ENCODE results near the gene ZBTB43. TPM values are rescaled to one million over a fixed set of nuclear protein-coding genes. Genes with fewer than 3 reads are reported as not detected.
"Not testable (repeated sequence)": the region's sequence is repeated elsewhere in the genome, so short reads cannot be mapped to it uniquely, and the experiment has no call there.

The ZBTB43 gene
- total RNA-seq, 1 donor from 2014 or later: 21.9 TPM

DNA sequence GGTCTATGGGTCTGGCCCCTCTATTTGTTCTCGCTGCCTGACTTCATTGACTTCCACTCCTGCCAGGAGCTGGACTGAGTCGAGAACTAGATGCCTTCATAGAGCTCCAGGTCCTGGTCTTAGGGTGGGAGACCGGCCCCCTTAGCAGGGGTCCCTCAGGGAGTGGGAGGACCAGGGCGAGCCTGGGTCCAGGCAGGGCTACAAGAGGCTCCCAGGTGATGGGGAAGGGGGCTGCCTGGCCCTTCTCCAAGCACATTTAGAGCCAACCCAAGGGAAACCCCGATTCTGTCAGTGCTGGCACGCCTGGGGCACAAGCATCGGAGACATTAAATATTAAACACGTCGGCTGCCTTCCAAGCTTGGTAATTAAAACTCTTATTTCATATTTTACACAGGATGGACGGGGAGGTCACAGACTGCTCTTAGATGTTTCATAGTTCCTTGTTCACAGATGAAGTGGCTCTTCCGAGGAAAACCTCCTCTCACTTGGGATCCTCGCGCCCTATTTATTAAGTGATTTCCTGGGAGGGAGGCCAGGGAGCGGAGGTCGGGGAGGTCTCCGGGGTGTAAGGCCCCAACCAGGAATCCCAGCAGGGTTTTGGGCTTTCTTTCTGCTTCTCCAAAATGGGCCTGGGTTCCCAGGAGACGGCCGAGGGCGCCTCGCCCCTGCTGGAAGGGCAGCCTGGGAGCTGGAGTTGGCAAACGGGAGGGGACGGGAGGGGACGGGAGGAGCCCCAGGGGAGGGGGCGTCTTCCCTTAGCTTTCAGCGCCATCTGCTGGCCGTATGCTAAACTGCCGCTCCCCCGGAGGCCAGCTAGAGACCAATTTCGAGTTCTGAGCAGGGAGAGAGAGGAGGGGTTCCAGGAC lies 23.4 kb upstream of the ZBTB43 start:
- TF ChIP-seq, protein P1, sequence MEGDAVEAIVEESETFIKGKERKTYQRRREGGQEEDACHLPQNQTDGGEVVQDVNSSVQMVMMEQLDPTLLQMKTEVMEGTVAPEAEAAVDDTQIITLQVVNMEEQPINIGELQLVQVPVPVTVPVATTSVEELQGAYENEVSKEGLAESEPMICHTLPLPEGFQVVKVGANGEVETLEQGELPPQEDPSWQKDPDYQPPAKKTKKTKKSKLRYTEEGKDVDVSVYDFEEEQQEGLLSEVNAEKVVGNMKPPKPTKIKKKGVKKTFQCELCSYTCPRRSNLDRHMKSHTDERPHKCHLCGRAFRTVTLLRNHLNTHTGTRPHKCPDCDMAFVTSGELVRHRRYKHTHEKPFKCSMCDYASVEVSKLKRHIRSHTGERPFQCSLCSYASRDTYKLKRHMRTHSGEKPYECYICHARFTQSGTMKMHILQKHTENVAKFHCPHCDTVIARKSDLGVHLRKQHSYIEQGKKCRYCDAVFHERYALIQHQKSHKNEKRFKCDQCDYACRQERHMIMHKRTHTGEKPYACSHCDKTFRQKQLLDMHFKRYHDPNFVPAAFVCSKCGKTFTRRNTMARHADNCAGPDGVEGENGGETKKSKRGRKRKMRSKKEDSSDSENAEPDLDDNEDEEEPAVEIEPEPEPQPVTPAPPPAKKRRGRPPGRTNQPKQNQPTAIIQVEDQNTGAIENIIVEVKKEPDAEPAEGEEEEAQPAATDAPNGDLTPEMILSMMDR (IDR thresholded peaks at IDR 0.05; ENCODE audit: insufficient read depth, low read length, severe bottlenecking): peak; percentile 86
- Histone ChIP-seq H3K4me3 (ENCODE audit: low read depth, low read length) (no peak overlapping the region), H3K27me3 (ENCODE audit: control insufficient read depth, insufficient read depth, low read length) (peaks cover 2% of the 10 kb centered on the region), H3K36me3 (ENCODE audit: control insufficient read depth, insufficient read depth, low read length) (no peaks in the 10 kb centered on the region)
- FAIRE-seq: no peak
- peak; percentile 43 for DNase-seq (ENCODE audit: low read depth)

- H3K27me3 ChIP-seq (ENCODE audit: control insufficient read depth, insufficient read depth, low read length): peaks cover 2% of the 10 kb centered on the region
- FAIRE-seq (no peak), DNase-seq (ENCODE audit: low read depth) (no peak)
- TF ChIP-seq, protein P1 (IDR thresholded peaks at IDR 0.05; ENCODE audit: insufficient read depth, low read length, severe bottlenecking): no peak
- no peak overlapping the region for H3K4me3 ChIP-seq (ENCODE audit: low read depth, low read length)
- no peaks in the 10 kb centered on the region for H3K36me3 ChIP-seq (ENCODE audit: control insufficient read depth, insufficient read depth, low read length)
Measured at GRCh38 chr9:126782053-126782388, 22.8 kb upstream of the ZBTB43 start.

DNA sequence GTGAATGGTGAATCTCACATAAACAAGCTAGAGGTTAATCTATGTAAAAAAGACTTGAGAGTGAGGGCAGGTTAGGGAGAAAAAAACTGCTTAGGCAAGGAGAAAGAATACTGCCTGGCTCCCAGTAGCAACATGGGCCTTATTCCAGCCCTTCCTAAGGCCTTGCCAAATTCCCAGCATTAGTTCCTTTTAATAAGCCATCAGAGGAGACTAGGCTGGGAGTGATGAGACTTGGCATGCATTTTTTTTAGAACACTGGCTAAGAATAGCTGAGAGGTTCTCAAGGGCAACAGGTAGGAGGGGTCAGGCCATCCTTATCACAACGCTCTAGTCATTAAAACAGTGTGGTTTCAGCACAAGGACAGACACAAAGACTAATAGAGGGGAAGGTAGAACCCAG lies 20.9 kb upstream of the ZBTB43 start:
- Histone ChIP-seq H3K36me3 (ENCODE audit: control insufficient read depth, insufficient read depth, low read length) (no peaks in the 10 kb centered on the region), H3K4me3 (ENCODE audit: low read depth, low read length) (no peak overlapping the region), H3K27me3 (ENCODE audit: control insufficient read depth, insufficient read depth, low read length) (no peaks in the 10 kb centered on the region)
- TF ChIP-seq, protein P1 (IDR thresholded peaks at IDR 0.05; ENCODE audit: insufficient read depth, low read length, severe bottlenecking): no peak
- DNase-seq (ENCODE audit: low read depth) (no peak), FAIRE-seq (no peak)

DNA sequence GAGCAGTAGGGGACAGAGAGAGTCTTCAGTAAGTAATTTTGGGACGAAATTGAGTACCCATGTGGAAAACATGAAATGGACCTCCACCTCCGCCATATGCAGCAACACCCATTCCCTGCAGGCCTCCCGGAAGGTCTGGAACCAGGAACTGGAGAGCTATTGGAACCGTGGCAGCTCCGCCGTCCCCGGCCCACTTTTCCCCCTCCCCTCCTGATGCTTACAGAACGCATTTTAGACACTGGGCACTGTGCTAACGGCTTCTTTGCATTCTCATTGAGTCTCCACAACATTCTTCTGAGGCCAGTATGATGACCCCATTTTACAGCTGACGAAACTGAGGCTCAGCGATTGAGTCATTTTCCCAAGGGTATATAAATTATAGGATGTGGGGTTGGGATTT lies 20.4 kb upstream of the ZBTB43 start:
- H3K36me3 ChIP-seq (ENCODE audit: control insufficient read depth, insufficient read depth, low read length): no peaks in the 10 kb centered on the region
- FAIRE-seq: no peak
- no peak for DNase-seq (ENCODE audit: low read depth)
- TF ChIP-seq, protein P1 (IDR thresholded peaks at IDR 0.05; ENCODE audit: insufficient read depth, low read length, severe bottlenecking): no peak
- no peaks in the 10 kb centered on the region for H3K27me3 ChIP-seq (ENCODE audit: control insufficient read depth, insufficient read depth, low read length)
- no peak overlapping the region for H3K4me3 ChIP-seq (ENCODE audit: low read depth, low read length)

GRCh38 chr9:126784841-126785240 lies 20.0 kb upstream of the ZBTB43 start:
- not testable (repeated sequence) for DNase-seq (ENCODE audit: low read depth); FAIRE-seq; H3K36me3 ChIP-seq (ENCODE audit: control insufficient read depth, insufficient read depth, low read length); H3K4me3 ChIP-seq (ENCODE audit: low read depth, low read length); H3K27me3 ChIP-seq (ENCODE audit: control insufficient read depth, insufficient read depth, low read length)

- TF ChIP-seq, protein P1 (IDR thresholded peaks at IDR 0.05; ENCODE audit: insufficient read depth, low read length, severe bottlenecking): no peak
- FAIRE-seq (no peak), DNase-seq (ENCODE audit: low read depth) (no peak)
- Histone ChIP-seq H3K36me3 (ENCODE audit: control insufficient read depth, insufficient read depth, low read length) (no peaks in the 10 kb centered on the region), H3K27me3 (ENCODE audit: control insufficient read depth, insufficient read depth, low read length) (no peaks in the 10 kb centered on the region), H3K4me3 (ENCODE audit: low read depth, low read length) (no peak overlapping the region)
Measured at GRCh38 chr9:126788046-126788445, 16.8 kb upstream of the ZBTB43 start.
